Fibroblast of villous mesenchyme (primary cell): ENCODE data around the gene PGBD2. TPM values are rescaled to one million over a fixed set of nuclear protein-coding genes. Genes with fewer than 3 reads are reported as not detected.
"Not testable (repeated sequence)": the region's sequence is repeated elsewhere in the genome, so short reads cannot be mapped to it uniquely, and the experiment has no call there.

Source experiments
- DNase-seq: peaks from one replicate; pipeline ENCODE4 v3.0.0-alpha.2; 2010; ENCODE audit warnings: low read depth
- H3K4me3 ChIP-seq: 2 replicates; pipeline ENCODE4 v1.5.1; 2011; ENCODE audit warnings: low read depth, mild to moderate bottlenecking, low read length
- total RNA-seq: library from RNA; depleted of rRNA; stranded (reverse); fragments of >200 nt; gene quantifications from 2 replicates; pipeline ENCODE4 v1.2.3, GENCODE V29; 2012
- TF ChIP-seq, protein P1 (sequence below): IDR thresholded peaks from 2 replicates; pipeline ENCODE4 v1.5.1; 2012; ENCODE audit warnings: low read depth, mild to moderate bottlenecking, low read length; ENCODE audit not compliant: insufficient read depth

Gene PGBD2
- total RNA-seq, 1 donor = 7.8 TPM

DNA sequence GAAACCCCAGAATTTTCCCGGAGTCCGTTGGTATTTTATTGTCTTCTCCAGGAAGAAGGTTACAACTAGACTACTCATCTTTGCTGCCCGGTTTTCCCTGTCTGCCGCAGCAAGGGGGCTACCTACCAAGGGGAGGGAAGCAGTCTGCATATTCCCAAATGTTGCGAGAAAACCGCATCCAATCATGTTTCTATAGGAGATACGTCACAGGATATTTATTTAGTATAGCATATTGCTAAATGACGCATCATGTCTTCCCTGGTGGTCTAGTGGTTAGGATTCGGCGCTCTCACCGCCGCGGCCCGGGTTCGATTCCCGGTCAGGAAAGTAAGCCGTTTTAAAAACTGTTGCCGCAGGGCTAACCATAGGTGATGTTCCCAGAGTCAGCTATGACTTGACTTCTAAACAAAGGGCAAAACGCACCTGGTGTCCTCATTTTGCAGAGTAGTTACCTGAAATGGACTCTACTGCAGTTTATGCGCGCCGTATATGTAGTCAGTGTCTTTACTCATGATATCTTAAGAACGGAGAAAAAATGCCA is 32.0 kb upstream of the PGBD2 start:
- TF ChIP-seq, protein P1, sequence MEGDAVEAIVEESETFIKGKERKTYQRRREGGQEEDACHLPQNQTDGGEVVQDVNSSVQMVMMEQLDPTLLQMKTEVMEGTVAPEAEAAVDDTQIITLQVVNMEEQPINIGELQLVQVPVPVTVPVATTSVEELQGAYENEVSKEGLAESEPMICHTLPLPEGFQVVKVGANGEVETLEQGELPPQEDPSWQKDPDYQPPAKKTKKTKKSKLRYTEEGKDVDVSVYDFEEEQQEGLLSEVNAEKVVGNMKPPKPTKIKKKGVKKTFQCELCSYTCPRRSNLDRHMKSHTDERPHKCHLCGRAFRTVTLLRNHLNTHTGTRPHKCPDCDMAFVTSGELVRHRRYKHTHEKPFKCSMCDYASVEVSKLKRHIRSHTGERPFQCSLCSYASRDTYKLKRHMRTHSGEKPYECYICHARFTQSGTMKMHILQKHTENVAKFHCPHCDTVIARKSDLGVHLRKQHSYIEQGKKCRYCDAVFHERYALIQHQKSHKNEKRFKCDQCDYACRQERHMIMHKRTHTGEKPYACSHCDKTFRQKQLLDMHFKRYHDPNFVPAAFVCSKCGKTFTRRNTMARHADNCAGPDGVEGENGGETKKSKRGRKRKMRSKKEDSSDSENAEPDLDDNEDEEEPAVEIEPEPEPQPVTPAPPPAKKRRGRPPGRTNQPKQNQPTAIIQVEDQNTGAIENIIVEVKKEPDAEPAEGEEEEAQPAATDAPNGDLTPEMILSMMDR = no peak

DNA sequence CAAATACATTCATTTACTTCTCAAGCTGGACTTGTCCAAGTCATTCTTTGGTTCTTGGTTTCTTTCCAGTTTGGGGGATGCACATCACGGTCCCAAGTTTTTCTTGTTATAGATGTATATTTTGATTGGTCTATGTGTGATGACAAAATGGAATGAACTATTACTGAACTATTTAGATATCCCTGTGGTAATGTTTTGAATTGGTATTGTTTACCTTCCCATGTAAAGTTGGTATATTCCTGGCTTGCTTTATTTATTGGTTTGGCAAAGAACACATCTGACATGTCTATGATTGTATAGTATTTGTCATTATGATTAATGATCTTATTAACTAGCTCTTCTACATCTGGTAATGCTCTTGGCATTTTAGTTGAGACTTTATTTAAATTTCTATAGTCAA is 24.8 kb upstream of the PGBD2 start:
- TF ChIP-seq, protein P1 = no peak
- DNase-seq = no peak

More for the DNA sequence above, 32.0 kb upstream of the PGBD2 start:
- DNase-seq = peak; percentile 93
- H3K4me3 ChIP-seq = peak overlapping the region; percentile 93

DNA sequence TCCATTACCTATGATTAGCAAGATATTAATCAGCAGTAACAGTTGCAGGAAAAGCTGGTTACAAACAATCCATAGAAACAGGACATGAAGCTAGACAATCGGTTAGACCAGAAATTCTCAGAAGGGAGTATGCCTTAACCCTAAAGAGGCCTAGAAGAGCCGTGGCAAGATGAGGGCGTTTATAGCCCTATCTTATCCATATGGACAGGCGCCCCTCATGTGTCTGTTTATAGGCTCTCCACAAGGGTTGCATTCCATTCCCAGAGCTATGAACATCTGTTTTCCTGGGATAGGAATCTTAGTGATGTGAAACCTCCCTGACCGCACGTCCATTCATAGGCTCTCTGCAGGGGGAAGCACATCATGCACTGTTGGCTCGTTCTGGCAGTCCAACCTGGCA is 23.6 kb upstream of the PGBD2 start:
- peak; percentile 13 for DNase-seq
- not testable (repeated sequence) for H3K4me3 ChIP-seq

More for the DNA sequence above, 24.8 kb upstream of the PGBD2 start:
- no peak overlapping the region for H3K4me3 ChIP-seq

DNA sequence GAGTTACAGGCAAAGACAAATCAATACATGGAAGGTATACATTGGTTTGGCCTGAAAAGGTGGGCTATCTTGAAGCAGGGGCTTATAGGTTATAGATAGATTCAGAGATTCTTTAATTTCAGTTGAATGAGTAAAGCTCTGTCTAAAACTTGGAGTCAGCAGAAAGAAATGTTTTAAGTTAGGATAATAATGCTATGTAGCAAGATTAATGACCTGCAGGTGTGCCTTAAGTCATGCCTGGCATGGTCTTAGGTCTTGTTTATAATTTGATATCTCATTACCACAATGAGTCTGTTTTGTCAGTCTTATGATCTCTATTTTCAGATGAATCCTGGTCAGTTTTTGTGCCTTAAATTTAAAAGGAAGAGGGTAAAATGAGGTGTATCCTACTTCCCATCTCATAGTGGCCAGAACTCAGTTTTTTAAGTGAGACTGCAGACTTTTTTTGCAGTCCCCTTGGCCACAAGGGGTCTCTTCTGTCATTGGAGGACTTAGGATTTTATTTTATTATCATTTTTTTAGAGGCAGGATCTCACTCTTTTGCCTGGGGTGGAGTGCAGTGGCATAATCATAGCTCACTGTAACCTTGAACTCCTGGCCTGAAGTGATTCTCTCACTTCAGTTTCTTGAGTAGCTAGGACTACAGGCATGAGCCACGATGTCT is 21.3 kb upstream of the PGBD2 start:
- H3K4me3 ChIP-seq = no peak overlapping the region
- TF ChIP-seq, protein P1 = no peak

DNA sequence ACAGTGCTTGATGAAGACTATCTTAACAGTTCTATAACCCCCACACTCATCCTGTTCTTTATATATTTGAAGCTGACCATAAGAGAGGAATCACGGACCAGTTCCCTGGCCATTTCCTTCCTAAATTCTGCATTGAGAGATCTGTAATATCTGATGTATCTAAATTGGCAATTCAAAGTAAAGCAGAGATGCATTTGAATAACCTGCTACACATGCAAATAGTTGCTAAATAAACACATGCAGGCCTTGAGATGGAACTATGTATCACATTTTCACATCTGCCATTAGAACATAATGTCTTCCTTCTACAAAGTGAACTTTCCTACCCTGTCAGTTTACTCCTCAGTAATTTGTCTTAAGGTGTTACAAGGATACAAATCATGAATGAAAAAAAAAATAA is 20.4 kb upstream of the PGBD2 start:
- no peak overlapping the region for H3K4me3 ChIP-seq
- TF ChIP-seq, protein P1 = no peak
- DNase-seq = no peak

More for the DNA sequence above, 21.3 kb upstream of the PGBD2 start:
- DNase-seq = no peak

DNA sequence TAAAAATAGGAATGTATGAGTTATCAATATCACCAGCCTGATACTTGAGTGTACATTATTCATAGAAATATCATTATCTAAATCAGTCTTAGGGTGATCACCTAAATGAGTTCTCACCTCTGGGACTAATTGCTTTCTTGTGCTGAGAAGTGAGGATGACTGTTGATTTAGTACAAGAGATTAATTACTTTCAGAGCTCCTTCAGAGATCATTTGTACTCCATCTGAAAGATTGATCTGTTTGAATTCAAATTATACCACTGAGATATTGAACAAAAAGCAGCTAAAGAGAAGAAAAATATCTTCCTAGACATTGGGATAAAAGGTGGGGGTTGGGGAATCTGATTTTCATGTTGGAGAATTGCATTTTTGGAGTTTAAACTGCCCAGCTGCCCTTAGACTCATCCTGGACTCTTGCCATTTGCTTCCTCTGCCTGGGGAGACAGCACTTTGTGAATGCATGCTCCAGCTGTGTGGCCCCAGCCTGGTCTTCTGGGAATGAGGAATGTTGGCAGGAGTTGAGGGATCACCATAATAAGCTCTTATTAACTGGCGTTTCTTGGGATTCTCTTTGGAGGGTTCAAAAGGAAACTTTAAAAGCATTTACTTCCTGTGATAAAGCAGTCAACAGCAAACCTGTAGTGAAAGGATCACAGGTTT is 19.7 kb upstream of the PGBD2 start:
- TF ChIP-seq, protein P1 = no peak
- DNase-seq = peak; percentile 22
- H3K4me3 ChIP-seq = no peak overlapping the region

DNA sequence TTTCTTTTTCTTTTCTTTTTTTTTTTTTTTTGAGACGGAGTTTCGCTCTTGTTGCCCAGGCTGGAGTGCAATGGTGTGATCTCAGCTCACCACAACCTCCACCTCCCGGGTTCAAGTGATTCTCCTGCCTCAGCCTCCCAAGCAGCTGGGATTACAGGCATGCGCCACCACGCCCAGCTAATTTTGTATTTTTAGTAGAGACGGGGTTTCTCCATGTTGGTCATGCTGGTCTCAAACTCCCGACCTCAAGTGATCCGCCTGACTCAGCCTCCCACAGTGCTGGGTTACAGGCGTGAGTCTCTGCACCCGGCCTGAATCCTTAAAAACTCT is 16.2 kb upstream of the PGBD2 start:
- H3K4me3 ChIP-seq, DNase-seq: not testable (repeated sequence)
